Thyroid gland (tissue), 4 donors: ENCODE results near the gene PTGFR. TPM values are rescaled to one million over a fixed set of nuclear protein-coding genes. Genes with fewer than 3 reads are reported as not detected.

ENCODE experiments used
- DNase-seq, 2 donors: peaks; one replicate each; pipeline ENCODE4 v3.0.0-alpha.2; 2019
- H3K27ac ChIP-seq, 3 donors: fragments of 200-600 bp; sonication (generic); 1 replicate in 2 of 3; 2 replicates in 1 of 3; pipeline ENCODE4 v1.5.1; 2016 to 2019; ENCODE audit warnings: mild to moderate bottlenecking in 1 of 3, moderate library complexity in 1 of 3
- H3K27me3 ChIP-seq: fragments of 200-600 bp; sonication (generic); one replicate; pipeline ENCODE4 v1.5.1; 2019
- H3K36me3 ChIP-seq, 2 donors: fragments of 200-600 bp; sonication (generic); one replicate each; pipeline ENCODE4 v1.5.1; 2016 to 2019
- H3K4me1 ChIP-seq, 2 donors: fragments of 200-600 bp; sonication (generic); one replicate each; pipeline ENCODE4 v1.5.1; 2017 to 2019
- H3K4me3 ChIP-seq, 3 donors: fragments of 200-600 bp; sonication (generic); replicated peaks in 1 of 3; 1 replicate in 2 of 3; 2 replicates in 1 of 3; pipeline ENCODE4 v1.5.1; 2016; ENCODE audit warnings: mild to moderate bottlenecking in 1 of 3
- H3K9me3 ChIP-seq: fragments of 200-600 bp; sonication (generic); one replicate; pipeline ENCODE4 v1.5.1; 2017
- POLR2A ChIP-seq, 2 donors: fragments of 450-650 bp; IDR thresholded peaks; one replicate each; pipeline ENCODE4 v1.6.1; 2017; ENCODE audit warnings: antibody characterized with exemption in 2 of 2, mild to moderate bottlenecking in 2 of 2, moderate library complexity in 1 of 2
- WGBS, 2 donors: methylation state at CpG; one replicate each; pipeline ENCODE4 v1.1.5; 2017; 5-methylcytosine and 5-hydroxymethylcytosine counted together
- intact Hi-C: fragments of 100-400 bp; cut with DNase I; formaldehyde crosslinking; loops from one replicate; pipeline ENCODE4 v1.15.1; 2023
- total RNA-seq, 4 donors: library from RNA; depleted of rRNA; stranded (reverse); fragments of >200 nt; gene quantifications; one replicate each; pipeline ENCODE4 v1.2.3, GENCODE V29; 2016
- TF ChIP-seq, protein P1 (sequence below), 6 experiments: fragments of 200-600 bp in 3 of 6; fragments of 450-650 bp in 3 of 6; sonication (generic) in 3 of 6; IDR thresholded peaks; one replicate each; pipeline ENCODE4 v1.5.1; 2016 to 2019; ENCODE audit warnings: antibody characterized with exemption in 6 of 6, mild to moderate bottlenecking in 2 of 6, inconsistent platforms in 1 of 6, moderate library complexity in 1 of 6

PTGFR gene
- total RNA-seq, 4 donors from 2014 or later: 0.67 to 1.9 (median 1.2) TPM

GRCh38 chr1:78540048-78540447 lies 49.3 kb downstream of the PTGFR start:
- intact Hi-C loops: no loop called here
- no peaks in the 10 kb centered on the region for H3K9me3 ChIP-seq

DNA sequence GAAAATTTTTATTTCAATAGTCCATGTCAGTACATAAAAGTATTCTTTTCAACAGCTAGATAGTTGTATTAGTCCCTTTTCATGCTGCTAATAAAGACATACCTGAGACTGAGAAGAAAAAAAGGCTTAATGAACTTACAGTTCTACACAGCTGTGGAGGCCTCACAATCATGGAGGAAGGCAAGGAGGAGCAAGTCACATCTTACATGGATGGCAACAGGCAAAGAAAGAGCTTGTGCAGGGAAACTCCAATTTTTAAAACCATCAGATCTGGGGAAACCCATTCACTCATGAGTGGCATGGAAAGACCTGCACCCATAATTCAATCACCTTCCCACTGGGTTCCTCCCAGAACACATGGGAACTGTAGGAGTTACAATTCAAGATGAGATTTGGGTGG lies 50.7 kb downstream of the PTGFR start:
- TF ChIP-seq, protein P1, sequence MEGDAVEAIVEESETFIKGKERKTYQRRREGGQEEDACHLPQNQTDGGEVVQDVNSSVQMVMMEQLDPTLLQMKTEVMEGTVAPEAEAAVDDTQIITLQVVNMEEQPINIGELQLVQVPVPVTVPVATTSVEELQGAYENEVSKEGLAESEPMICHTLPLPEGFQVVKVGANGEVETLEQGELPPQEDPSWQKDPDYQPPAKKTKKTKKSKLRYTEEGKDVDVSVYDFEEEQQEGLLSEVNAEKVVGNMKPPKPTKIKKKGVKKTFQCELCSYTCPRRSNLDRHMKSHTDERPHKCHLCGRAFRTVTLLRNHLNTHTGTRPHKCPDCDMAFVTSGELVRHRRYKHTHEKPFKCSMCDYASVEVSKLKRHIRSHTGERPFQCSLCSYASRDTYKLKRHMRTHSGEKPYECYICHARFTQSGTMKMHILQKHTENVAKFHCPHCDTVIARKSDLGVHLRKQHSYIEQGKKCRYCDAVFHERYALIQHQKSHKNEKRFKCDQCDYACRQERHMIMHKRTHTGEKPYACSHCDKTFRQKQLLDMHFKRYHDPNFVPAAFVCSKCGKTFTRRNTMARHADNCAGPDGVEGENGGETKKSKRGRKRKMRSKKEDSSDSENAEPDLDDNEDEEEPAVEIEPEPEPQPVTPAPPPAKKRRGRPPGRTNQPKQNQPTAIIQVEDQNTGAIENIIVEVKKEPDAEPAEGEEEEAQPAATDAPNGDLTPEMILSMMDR (IDR thresholded peaks at IDR 0.05): no peak
- no peak for TF ChIP-seq POLR2A (IDR thresholded peaks at IDR 0.05)

More at GRCh38 chr1:78540048-78540447, 49.3 kb downstream of the PTGFR start:
- no peak overlapping the region for H3K27ac ChIP-seq
- H3K27me3 ChIP-seq: no peaks in the 10 kb centered on the region
- H3K4me3 ChIP-seq: no peak overlapping the region
- H3K4me1 ChIP-seq: no peaks in the 10 kb centered on the region
- 65 to 74% methylated on average over 2 of the region's 2 CpGs for WGBS, 2 donors
- TF ChIP-seq, protein P1 (IDR thresholded peaks at IDR 0.05): no peak
- no peak for DNase-seq
- no peaks in the 10 kb centered on the region for H3K36me3 ChIP-seq

GRCh38 chr1:78543941-78544643 lies 53.3 kb downstream of the PTGFR start:
- TF ChIP-seq, protein P1 (IDR thresholded peaks at IDR 0.05): no peak
- TF ChIP-seq POLR2A (IDR thresholded peaks at IDR 0.05): no peak
- WGBS, 2 donors: 83 to 90% methylated on average over 3 of the region's 3 CpGs
- H3K36me3 ChIP-seq: no peaks in the 10 kb centered on the region
- intact Hi-C loops: no loop called here
- H3K9me3 ChIP-seq: no peaks in the 10 kb centered on the region
- H3K4me3 ChIP-seq: no peak overlapping the region
- no peaks in the 10 kb centered on the region for H3K4me1 ChIP-seq
- H3K27me3 ChIP-seq: no peaks in the 10 kb centered on the region
- no peak overlapping the region for H3K27ac ChIP-seq
- no peak for DNase-seq

More for the DNA sequence above, 50.7 kb downstream of the PTGFR start:
- no peaks in the 10 kb centered on the region for H3K36me3 ChIP-seq
- no peaks in the 10 kb centered on the region for H3K9me3 ChIP-seq
- no peaks in the 10 kb centered on the region for H3K4me1 ChIP-seq
- H3K4me3 ChIP-seq: no peak overlapping the region
- intact Hi-C loops: no loop called here
- no peaks in the 10 kb centered on the region for H3K27me3 ChIP-seq
- H3K27ac ChIP-seq: no peak overlapping the region
- no peak for DNase-seq

- no peaks in the 10 kb centered on the region for H3K4me1 ChIP-seq
- DNase-seq: no peak
- H3K27me3 ChIP-seq: no peaks in the 10 kb centered on the region
- TF ChIP-seq, protein P1 (IDR thresholded peaks at IDR 0.05): no peak
- TF ChIP-seq POLR2A (IDR thresholded peaks at IDR 0.05): no peak
- no peak overlapping the region for H3K27ac ChIP-seq
- H3K9me3 ChIP-seq: no peaks in the 10 kb centered on the region
- intact Hi-C loops: no loop called here
- 67 to 70% methylated on average over 1 of the region's 1 CpG for WGBS, 2 donors
- no peak overlapping the region for H3K4me3 ChIP-seq
- H3K36me3 ChIP-seq: no peaks in the 10 kb centered on the region
Measured at GRCh38 chr1:78547081-78547480, 56.3 kb downstream of the PTGFR start.

DNA sequence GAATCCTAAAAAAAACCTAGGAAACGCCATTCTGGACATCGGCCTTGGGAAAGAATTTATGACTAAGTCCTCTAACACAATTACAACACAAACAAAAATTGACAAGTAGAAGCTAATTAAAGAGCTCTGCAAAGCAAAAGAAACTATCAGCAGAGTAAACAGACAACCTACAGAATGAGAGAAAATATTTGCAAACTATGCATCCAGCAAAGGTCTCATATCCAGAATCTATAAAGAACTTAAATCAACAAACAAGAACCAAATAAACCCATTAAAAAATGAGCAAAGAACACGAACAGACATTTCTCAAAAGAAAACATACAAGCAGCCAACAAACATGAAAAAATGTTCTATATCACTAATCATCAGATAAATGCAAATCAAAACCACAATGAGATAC lies 58.6 kb downstream of the PTGFR start:
- intact Hi-C loops: no loop called here
- Histone ChIP-seq H3K27me3 (no peaks in the 10 kb centered on the region), H3K4me1 (no peaks in the 10 kb centered on the region), H3K36me3 (no peaks in the 10 kb centered on the region), H3K27ac (no peak overlapping the region), H3K9me3 (no peaks in the 10 kb centered on the region), H3K4me3 (no peak overlapping the region)
- WGBS, 2 donors: 64 to 72% methylated on average over 3 of the region's 3 CpGs
- no peak for DNase-seq
- TF ChIP-seq, protein P1 (IDR thresholded peaks at IDR 0.05): no peak
- no peak for TF ChIP-seq POLR2A (IDR thresholded peaks at IDR 0.05)
